HTR-8/SVneo (cell line): ENCODE results near the gene CAMTA1.

Source experiments
- DNase-seq: peaks from one replicate; pipeline ENCODE4 v3.0.0; 2011; ENCODE audit warnings: low spot score, mixed read lengths; ENCODE audit not compliant: insufficient read length
- FAIRE-seq: peaks from 2 replicates; lab custom pipeline; 2011; peaks lifted over from hg19 to GRCh38; lab: Jason Lieb, UNC

The CAMTA1 gene

GRCh38 chr1:7047866-7048265, 262.6 kb downstream of the CAMTA1 start:
- no peak for FAIRE-seq
- DNase-seq, result no peak

DNA sequence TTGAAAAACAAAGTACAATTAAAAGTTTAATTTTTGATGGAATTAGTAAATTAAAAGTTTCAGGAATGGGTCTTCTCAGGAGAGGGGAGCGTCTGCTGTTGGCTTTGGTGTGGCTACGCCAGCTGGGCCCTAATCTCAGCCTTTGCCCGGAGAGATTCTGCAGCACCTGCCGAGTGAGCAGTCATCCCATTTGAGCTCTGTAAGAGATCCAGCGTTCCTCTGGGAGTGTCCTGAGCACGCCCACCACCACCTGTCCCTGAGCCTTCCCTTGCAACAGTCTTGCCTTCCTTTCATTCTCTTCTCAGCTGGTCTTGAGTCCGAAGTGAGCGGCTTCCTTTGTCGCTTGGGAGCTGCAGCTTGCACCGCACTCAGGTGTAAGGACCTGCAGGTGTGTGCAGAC, 263.1 kb downstream of the CAMTA1 start:
- no peak for FAIRE-seq
- no peak for DNase-seq

- DNase-seq, result no peak
- FAIRE-seq, result no peak
Measured at GRCh38 chr1:7049913-7050625, 264.8 kb downstream of the CAMTA1 start.

DNA sequence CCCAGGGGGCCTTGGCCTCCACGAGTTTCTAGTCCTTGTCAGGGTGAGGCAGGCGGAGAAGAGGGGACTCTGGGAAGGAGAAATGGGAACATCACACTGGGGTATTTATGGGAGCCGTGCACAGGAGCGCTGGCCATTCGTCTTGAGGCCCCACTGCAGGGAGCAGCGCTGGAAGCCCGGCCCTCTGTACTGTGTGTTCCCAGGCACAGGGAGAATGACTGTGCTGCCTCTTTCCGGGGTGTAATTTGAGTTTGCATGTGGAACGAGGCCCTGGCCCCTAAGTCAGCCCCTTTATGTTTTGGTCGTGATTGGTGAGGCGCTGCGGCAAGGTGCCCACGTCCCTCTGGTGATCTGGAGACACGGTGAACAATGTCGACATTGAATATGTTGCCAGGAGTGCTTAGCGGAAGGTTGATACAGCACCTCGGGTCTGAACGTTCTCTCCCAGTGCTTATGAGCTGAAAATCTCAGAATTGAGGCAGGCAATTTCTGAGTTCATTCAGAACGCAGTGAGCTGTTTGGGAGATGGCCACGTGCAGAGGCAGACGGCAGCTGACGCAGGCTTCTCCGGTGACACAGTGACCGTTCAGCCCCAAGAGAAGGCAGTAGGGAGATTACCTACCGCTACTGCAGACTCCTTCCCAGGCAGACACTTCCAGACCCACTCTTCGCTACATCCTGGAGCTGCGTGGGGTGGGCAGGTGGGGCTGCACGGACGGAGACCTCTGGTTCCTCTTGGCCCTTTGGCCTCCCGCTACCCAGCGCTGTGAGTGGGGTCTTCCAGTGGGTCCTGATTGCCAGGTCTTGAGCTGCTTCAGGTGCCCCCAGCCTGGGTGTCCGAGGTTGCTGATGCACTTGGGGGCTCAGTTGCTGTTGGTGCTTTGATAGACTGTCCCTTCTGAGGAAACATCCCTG, 265.8 kb downstream of the CAMTA1 start:
- DNase-seq (no peak), FAIRE-seq (no peak)

DNA sequence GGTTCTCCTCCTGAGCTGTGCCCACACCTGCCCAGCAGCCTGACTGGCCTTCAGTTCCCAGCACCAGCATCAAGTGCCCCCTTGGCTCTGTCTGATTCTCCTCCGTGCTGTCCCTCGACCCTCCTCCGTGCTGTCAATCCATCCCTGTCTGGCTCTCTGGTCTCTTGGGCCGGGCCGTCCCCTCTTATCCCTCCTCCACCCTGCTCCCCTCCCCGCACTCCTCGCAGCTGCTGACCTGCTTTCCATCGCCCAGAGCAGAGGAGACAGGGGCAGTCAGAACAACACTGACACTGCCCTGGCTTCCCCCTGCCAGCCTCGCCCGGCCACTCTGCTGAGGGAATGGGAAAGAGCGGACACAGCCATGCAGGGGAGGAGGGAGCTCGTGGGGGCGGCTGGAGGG, 267.4 kb downstream of the CAMTA1 start:
- DNase-seq (no peak), FAIRE-seq (no peak)

GRCh38 chr1:7060745-7061144, 275.5 kb downstream of the CAMTA1 start:
- DNase-seq (no peak), FAIRE-seq (no peak)

GRCh38 chr1:7062346-7063061, 277.2 kb downstream of the CAMTA1 start:
- FAIRE-seq (no peak), DNase-seq (no peak)

- DNase-seq (no peak), FAIRE-seq (no peak)
Measured at GRCh38 chr1:7063981-7064380, 278.7 kb downstream of the CAMTA1 start.

- FAIRE-seq (no peak), DNase-seq (no peak)
Measured at GRCh38 chr1:7068552-7068951, 283.3 kb downstream of the CAMTA1 start.

DNA sequence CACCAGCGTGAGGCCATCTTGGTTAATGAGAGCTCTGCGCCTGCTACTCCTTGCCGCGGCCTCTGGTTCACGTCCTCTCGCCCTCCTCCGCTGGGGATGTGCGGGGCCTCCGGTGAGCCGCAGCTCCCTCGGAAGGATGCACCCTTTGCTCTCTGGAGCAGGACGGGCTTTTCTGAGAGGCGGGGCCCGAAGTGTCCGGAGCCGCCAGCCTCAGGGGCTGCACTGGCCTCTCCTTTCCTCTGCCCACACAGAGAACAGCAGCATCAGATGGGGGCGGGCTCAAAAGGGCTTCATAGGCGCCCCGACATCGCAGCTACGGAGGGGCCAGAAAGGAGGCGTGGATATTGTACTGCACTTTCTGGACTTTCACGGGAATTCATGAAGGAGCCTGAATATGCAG, 284.7 kb downstream of the CAMTA1 start:
- no peak for FAIRE-seq
- DNase-seq, result peak; percentile 10

DNA sequence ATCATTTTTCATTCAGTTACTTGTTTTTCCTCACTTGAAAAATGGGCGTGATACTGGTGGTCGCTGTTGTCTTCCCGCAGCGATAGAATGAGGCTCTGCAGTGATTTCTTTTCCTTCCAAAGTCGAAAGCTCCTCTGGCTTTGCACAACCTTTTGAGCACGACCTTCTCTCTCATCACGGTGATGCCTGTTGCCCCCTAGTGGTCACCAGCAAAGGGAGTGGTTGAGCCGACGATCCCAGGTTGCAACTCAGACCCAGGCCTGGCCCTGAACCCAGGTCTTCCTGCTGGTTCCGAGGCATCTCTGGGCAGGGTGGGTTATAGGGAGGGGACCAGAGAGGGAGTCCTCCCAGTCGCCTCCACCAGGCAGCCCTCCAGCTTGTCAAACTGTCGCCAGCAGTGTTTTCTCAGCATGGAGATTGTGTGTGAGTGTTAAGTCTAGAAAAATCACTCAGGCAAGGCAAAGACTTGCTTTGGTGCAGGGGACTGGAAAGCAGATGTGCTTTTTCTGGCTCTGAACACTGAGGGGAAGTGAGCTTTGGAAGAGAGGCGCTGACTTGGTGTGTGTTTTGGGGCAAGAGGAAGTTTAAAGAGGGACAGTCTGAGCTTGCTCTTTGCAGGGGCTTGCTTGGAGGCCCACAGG, 285.3 kb downstream of the CAMTA1 start:
- FAIRE-seq (no peak), DNase-seq (peak; percentile 71)

DNA sequence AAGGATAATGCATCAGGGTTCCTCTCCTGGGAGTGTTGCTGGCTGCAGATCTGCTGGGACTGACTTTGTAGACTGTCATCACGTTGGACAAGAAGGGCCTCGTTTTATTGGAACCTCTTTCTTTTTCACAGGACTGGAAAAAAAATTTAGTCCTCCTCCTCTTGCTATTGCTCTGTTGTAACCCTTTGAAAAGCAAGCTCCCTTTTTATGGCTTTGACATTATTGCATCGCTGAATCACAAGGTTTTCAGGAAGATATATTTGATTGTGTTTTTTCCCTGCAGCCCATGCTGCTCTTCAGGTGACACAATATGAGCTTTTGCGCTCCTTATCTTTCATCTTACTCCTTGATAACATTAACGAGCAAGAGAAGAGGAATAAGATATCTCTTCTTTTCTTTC, 290.9 kb downstream of the CAMTA1 start:
- no peak for DNase-seq
- FAIRE-seq, result no peak

- FAIRE-seq (no peak), DNase-seq (no peak)
Measured at GRCh38 chr1:7076572-7076971, 291.3 kb downstream of the CAMTA1 start.

DNA sequence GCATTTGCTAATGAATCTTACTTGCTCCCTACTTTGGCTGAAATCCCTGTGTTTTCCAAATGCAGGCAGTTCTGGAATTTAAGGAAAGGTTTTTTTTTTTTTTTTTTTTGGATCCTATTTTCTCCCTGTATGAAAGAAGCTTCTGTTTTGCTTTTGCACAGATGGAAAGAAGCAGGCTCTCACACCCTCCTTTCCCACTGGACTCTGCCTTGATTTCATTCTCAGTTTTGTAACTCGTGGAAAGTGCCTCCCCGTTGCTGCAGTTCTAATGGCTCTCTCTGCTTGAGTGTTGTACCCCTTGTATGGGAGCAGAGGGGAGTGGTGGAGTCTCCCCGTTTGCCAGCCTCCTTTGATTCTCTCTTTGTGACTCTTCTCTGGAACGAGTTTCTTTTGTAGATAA, 291.9 kb downstream of the CAMTA1 start:
- no peak for DNase-seq
- FAIRE-seq, result no peak

DNA sequence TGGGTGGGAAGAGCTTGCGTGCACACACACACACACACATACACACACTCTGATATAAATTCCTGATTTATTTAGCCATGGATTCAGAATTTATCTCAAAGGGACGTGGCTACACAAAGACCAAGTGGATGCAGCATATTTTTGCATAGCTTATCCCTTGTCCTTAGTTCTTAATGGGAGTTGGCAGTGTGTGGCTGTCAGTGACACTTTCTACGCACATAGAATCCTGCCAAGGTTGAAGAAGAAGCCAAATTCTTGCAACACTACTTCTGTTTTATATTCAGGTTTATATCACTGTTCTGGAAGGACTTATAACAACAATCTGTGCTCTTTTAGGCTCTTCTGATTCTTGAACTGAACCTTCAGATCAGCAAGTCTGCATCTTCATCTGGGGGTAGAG, 292.7 kb downstream of the CAMTA1 start:
- FAIRE-seq, result no peak

DNA sequence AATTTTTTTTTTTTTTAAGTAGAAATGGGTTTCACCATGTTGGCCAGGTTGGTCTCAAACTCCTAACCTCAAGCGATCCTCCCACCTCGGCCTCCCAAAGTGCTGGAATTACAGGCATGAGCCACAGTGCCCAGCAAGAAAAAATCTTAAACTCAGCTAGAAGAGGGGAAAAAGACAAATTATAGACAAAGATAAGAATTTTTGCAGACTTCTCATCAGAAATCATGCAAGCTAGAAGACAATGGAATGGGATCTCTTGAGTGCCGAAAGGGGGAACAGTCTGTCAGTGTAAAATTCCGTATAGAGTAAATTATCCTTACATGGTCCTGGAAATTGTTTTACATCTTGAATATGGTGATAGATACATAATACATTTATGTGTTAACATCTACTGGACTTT, 294.4 kb downstream of the CAMTA1 start:
- no peak for DNase-seq

More for the DNA sequence above, 292.7 kb downstream of the CAMTA1 start:
- no peak for DNase-seq

DNA sequence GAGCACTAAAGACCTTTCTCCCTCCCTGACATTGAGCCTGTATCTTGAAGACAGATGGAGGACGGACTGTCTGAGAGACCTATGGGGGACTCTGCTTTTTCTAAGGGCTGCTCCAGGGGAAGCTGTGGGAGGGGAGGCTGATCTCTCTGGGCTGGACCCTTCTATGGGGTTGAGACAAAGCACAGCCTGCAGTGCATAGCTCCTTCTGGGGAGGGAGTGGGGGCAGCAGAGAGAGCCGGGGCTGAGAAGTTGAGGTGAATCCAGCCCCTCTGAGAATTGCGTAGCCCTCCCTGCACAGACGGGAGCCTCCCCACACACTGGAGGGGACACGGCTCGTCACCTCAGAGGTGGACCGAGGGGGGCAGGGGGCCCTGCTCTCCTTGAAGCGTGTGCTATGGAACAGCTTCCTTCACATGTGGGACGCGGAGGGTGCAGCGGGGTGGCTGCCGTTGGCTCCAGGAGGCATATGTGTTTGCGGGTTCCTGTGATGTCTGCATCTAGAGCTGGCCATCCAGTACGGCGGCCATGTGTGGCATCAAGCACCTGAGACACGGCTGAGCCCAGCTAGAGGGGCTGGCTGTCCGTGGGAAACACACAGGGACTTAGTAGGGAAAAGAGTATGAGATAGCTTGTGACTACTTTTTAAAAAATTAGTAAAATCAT, 299.1 kb downstream of the CAMTA1 start:
- no peak for FAIRE-seq
- DNase-seq, result no peak

More for the DNA sequence above, 294.4 kb downstream of the CAMTA1 start:
- no peak for FAIRE-seq

DNA sequence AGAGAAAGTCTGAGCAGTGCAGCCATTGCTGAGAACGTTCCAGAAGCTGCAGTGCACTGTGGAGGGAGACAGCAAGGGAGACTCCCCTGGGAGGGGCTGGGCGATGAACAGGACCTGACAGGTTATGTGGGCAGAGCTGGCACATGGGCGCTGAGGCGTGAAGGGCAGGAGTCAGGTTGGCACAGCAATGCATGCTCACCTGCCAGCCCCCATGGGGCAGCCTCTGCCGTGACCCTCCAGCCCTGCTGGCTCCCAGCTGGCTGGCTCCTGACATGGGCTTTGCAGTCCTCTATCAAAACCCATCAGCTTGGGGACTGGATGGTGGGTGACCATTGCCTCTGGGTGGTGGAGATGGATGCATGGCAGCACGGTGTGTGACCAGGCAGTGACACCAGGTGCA, 300.3 kb downstream of the CAMTA1 start:
- DNase-seq (no peak), FAIRE-seq (no peak)

DNA sequence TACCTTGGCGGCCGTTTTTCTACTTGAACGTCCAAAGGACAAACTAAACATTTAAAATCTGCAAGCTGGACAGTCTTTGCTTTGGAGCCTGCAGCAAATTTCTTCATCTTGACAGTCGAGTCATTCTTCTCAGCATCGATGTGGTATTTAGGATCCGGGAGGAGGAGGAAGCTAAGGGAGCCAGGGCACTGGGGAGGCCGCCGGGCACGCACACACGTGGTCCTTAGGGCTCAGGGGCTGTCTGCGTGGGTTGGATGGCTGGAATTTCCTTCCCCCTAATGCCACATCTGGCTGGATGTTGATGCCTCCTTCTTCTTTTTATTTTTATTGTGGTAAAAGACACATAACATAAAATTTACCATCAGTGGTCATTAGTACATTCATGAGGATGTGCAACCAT, 300.9 kb downstream of the CAMTA1 start:
- no peak for FAIRE-seq

DNA sequence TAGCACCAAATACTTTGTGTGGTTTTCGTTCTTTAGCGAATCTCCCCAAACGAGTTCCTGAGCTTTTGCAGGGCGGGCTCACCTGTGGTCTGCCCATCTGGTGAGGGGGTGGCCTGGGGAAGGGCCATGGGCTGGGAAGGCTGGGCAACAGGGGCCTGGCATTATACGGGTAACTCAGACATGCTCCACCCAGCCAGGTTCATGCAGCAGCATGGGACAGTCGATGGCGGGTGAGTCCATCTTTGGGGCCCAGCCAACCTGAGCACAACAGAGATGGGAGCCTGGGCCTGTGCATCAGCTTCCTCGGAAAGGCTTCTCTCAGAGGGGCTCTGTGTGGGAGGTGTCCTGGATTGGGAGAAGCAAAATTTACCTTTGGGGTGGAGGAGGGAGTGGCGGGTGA, 302.6 kb downstream of the CAMTA1 start:
- FAIRE-seq (no peak), DNase-seq (no peak)

More for the DNA sequence above, 300.9 kb downstream of the CAMTA1 start:
- no peak for DNase-seq
